ENCODE measurements around the gene PRKCH.

Gene PRKCH

GRCh38 chr14:61589691-61590581 is 268.6 kb downstream of the PRKCH start:
- DNase-seq (ENCODE audit: low read depth): no peak

- DNase-seq (ENCODE audit: low read depth): no peak
Observed at GRCh38 chr14:61591862-61592261, 270.5 kb downstream of the PRKCH start.

DNA sequence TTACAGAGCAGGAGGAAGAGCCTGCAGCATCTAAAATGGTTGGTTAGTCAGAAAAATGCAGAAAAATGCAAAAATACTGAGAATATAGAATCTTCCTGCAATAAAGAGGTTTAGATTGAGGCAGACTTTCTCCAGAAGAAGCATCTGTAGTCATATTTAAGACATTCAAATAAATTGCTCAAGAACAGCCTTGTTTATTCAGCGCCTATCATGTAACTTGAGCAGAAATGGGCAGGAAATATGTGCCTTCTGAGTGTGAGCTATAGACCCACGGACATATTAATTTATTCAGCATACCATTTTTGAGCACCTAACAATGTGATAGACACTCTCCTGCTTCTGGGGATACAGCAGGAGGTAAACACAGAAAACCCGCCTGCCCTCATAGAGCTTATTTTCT is 272.0 kb downstream of the PRKCH start:
- no peak for DNase-seq (ENCODE audit: low read depth)

- no peak for DNase-seq (ENCODE audit: low read depth)
Observed at GRCh38 chr14:61596990-61597389, 275.6 kb downstream of the PRKCH start.

- DNase-seq (ENCODE audit: low read depth): no peak
Observed at GRCh38 chr14:61598980-61599379, 277.6 kb downstream of the PRKCH start.

DNA sequence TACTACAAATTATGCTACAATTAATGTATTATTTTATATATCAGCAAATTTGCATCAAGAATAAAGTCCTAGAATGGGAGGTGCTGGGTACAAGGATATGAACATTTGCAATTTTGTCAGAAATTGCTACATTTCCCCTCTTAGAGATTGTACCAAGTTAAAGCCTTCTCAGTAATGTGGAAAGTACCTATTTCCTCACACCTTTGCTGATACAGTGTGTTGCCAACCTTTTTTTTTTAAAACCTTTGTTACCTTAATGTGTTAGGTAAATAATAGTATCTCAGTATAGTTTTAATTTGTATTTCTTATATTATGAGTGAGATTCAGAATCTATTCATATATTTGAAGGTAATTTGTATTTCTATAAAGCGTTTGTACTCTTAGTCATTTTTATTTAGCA is 278.6 kb downstream of the PRKCH start:
- no peak for DNase-seq (ENCODE audit: low read depth)

Data from GM04503 (cell line).